ENCODE data around the gene APOBEC2. TPM values are rescaled to one million over a fixed set of nuclear protein-coding genes. Genes with fewer than 3 reads are reported as not detected.

Gene APOBEC2
- total and polyA plus RNA-seq, 2 of the 13 experiments (the other 11 are each of a cell fraction or from before 2014, with no cell fraction given): 0.09 TPM; not detected in 1

- H3K4me2 ChIP-seq (ENCODE audit: low read depth, low read length): no peak overlapping the region
- BruUV-seq (replicated peaks): no TSS peak
- intact Hi-C loops (cut with micrococcal nuclease; ENCODE audit: unreplicated experiment): loop anchor here (1.0 to 5.0 kb wide), 2 partner anchors 90 to 225 kb away; no protein-coding TSS in a partner anchor
- FAIRE-seq (peak; percentile 47), DNase-seq (ENCODE audit: low spot score) (peak; percentile 41), ATAC-seq (peak; percentile 56; the same call in 2 of the 3 replicates)
- ChIA-PET POLR2A (interaction anchor here (1.0 kb wide), 1 partner anchor 20 kb away, joined by 3 read pairs; the partner anchor contains the start of genes NFYA and OARD1), CTCF (ENCODE audit: low intra/inter-chr PET ratio, low total read pairs) (interaction anchor here (1.3 to 2.2 kb wide), 2 partner anchors 89 to 226 kb away, joined by 4 to 19 read pairs; no protein-coding TSS in a partner anchor)
- no peaks in the 10 kb centered on the region for H3K27me3 ChIP-seq (ENCODE audit: control insufficient read depth in 1 of 2, insufficient read depth in 2 of 2, low read length in 2 of 2)
- H3K79me2 ChIP-seq (ENCODE audit: insufficient read depth, low read length): no peaks in the 10 kb centered on the region
- no peak overlapping the region for H3K4me3 ChIP-seq (replicated peaks in 1 of 3; ENCODE audit: insufficient read depth in 1 of 3, low read depth in 2 of 3, low read length in 3 of 3)
- in situ Hi-C loops (cut with HindIII; ENCODE audit: extremely low pct_ligation_motif_present, low pct_unique_long_range_greater_than_20kb): loop anchor here (5.0 kb wide), 1 partner anchor 90 kb away; no protein-coding TSS in a partner anchor
- H3K36me3 ChIP-seq (replicated peaks in 1 of 2; ENCODE audit: control insufficient read depth in 1 of 2, insufficient read depth in 2 of 2, low read length in 2 of 2): peaks cover 51 to 86% of the 10 kb centered on the region in 2 experiments
- TF ChIP-seq STAG1 (CRISPR knock-in tag; IDR thresholded peaks at IDR 0.05): peak; percentile 52
- no peak for TF ChIP-seq ZSCAN21 (CRISPR knock-in tag; IDR thresholded peaks at IDR 0.05; ENCODE audit: borderline replicate concordance)
- peak; percentile 46; the same call in 1 of the 2 replicates for TF ChIP-seq CTCF (CRISPR knock-in tag; IDR thresholded peaks at IDR 0.05)
- TF ChIP-seq ZBTB2 (CRISPR knock-in tag; IDR thresholded peaks at IDR 0.05; ENCODE audit: low read depth): no peak
- no peak for TF ChIP-seq FOXC1 (CRISPR knock-in tag; IDR thresholded peaks at IDR 0.05; ENCODE audit: borderline replicate concordance)
- no peak for TF ChIP-seq ZBTB34 (CRISPR knock-in tag; IDR thresholded peaks at IDR 0.05)
- H2AFZ ChIP-seq (ENCODE audit: low read length): no peak overlapping the region
- H3K9me3 ChIP-seq (ENCODE audit: low read length): no peaks in the 10 kb centered on the region
- no peak overlapping the region for H3K27ac ChIP-seq (ENCODE audit: extremely low read length, insufficient read depth, low read length)
- no peaks in the 10 kb centered on the region for H3K4me1 ChIP-seq (ENCODE audit: insufficient read depth, low read length)
- WGBS (ENCODE audit: low lambda C conversion rate): 100% methylated on average over 4 of the region's 4 CpGs
- no peak overlapping the region for H3K9ac ChIP-seq (ENCODE audit: insufficient read depth, low read depth, low read length)
- H4K20me1 ChIP-seq (ENCODE audit: insufficient read depth, low read length): no peaks in the 10 kb centered on the region; the same call in 1 of the 2 replicates
Observed at GRCh38 chr6:41092421-41093140, 39.6 kb downstream of the APOBEC2 start.
